NCI-H187 (cell line): ENCODE results near the gene NEUROG2.

Experiments used
- DNase-seq, 2 experiments: peaks; one replicate each; lab custom pipeline; 2025; lab: John Stamatoyannopoulos, UW

Gene NEUROG2

GRCh38 chr4:112521123-112522023 is 5.4 kb upstream of the NEUROG2 start:
- no peak for DNase-seq

- DNase-seq = no peak
Observed at GRCh38 chr4:112520598-112521122, 4.7 kb upstream of the NEUROG2 start.

- DNase-seq = peak in 1 of 2 experiments; percentile 12
Observed at GRCh38 chr4:112519689-112520597, 4.0 kb upstream of the NEUROG2 start.

GRCh38 chr4:112518675-112519074 is 2.7 kb upstream of the NEUROG2 start:
- no peak for DNase-seq

GRCh38 chr4:112517911-112518310 is 1.9 kb upstream of the NEUROG2 start:
- DNase-seq = no peak

GRCh38 chr4:112517067-112517634 is 1.2 kb upstream of the NEUROG2 start:
- DNase-seq = no peak

GRCh38 chr4:112516471-112517066 is 589 bp upstream of the NEUROG2 start:
- DNase-seq = no peak

GRCh38 chr4:112515198-112516065 is 548 bp downstream of the NEUROG2 start:
- peak in 1 of 2 experiments; percentile 14 for DNase-seq

GRCh38 chr4:112514647-112515197 is 1.3 kb downstream of the NEUROG2 start:
- peak in 1 of 2 experiments; percentile 6 for DNase-seq

GRCh38 chr4:112513971-112514646 is 1.9 kb downstream of the NEUROG2 start:
- DNase-seq = no peak

GRCh38 chr4:112511803-112512118 is 4.2 kb downstream of the NEUROG2 start:
- DNase-seq = no peak

GRCh38 chr4:112511093-112511802 is 4.7 kb downstream of the NEUROG2 start:
- no peak for DNase-seq

GRCh38 chr4:112510291-112511092 is 5.5 kb downstream of the NEUROG2 start:
- no peak for DNase-seq

- DNase-seq = no peak
Observed at GRCh38 chr4:112509243-112510141, 6.5 kb downstream of the NEUROG2 start.

- peak in 1 of 2 experiments; percentile 8 for DNase-seq
Observed at GRCh38 chr4:112508356-112508755, 7.6 kb downstream of the NEUROG2 start.

- no peak for DNase-seq
Observed at GRCh38 chr4:112504807-112505206, 11.2 kb downstream of the NEUROG2 start.

- no peak for DNase-seq
Observed at GRCh38 chr4:112502871-112503270, 13.1 kb downstream of the NEUROG2 start.
